ENCODE data around the gene KRT33B. TPM values are rescaled to one million over a fixed set of nuclear protein-coding genes. Genes with fewer than 3 reads are reported as not detected.
A peak's percentile ranks its signal among the peaks of the same experiment; 100 is the strongest.

KRT33B gene
- total and polyA plus RNA-seq, 2 of the 13 experiments (the other 11 are each of a cell fraction or from before 2014, with no cell fraction given) = not detected

GRCh38 chr17:41415833-41416335 is 46.3 kb upstream of the KRT33B start (continued):
- TF ChIP-seq FOXO4 (CRISPR knock-in tag; conservative IDR thresholded peaks at IDR 0.05) = no peak
- TF ChIP-seq NRL (CRISPR knock-in tag; IDR thresholded peaks at IDR 0.05; ENCODE audit: borderline replicate concordance) = no peak
- TF ChIP-seq BRD4 (CRISPR knock-in tag; IDR thresholded peaks at IDR 0.05) = no peak
- no peak for TF ChIP-seq ZNF367 (CRISPR knock-in tag; IDR thresholded peaks at IDR 0.05; ENCODE audit: borderline replicate concordance)
- no peak for TF ChIP-seq ZNF460 (CRISPR knock-in tag; IDR thresholded peaks at IDR 0.05; ENCODE audit: borderline replicate concordance)
- TF ChIP-seq HDAC2 (CRISPR knock-in tag; IDR thresholded peaks at IDR 0.05) = peak; percentile 65; the same call in 1 of the 2 replicates
- TF ChIP-seq HNRNPK (IDR thresholded peaks at IDR 0.05; ENCODE audit: low read depth, low read length, poor library complexity, severe bottlenecking) = no peak
- no peak for TF ChIP-seq DNMT1 (CRISPR knock-in tag; IDR thresholded peaks at IDR 0.05)
- TF ChIP-seq ZNF607 (CRISPR knock-in tag; IDR thresholded peaks at IDR 0.05; ENCODE audit: borderline replicate concordance) = no peak; the same call in 1 of the 2 replicates
- TF ChIP-seq ZNF382 (CRISPR knock-in tag; IDR thresholded peaks at IDR 0.05; ENCODE audit: borderline replicate concordance) = no peak
- no peak for TF ChIP-seq ETV6 (CRISPR knock-in tag; conservative IDR thresholded peaks at IDR 0.05)
- no peak for TF ChIP-seq SYNCRIP (IDR thresholded peaks at IDR 0.05; ENCODE audit: insufficient read depth, low read depth, low read length)
- no peak for TF ChIP-seq NBN (conservative IDR thresholded peaks at IDR 0.05)
- TF ChIP-seq ZNF703 (CRISPR knock-in tag; IDR thresholded peaks at IDR 0.05; ENCODE audit: borderline replicate concordance) = no peak
- TF ChIP-seq ZFP82 (CRISPR knock-in tag; IDR thresholded peaks at IDR 0.05; ENCODE audit: borderline replicate concordance) = no peak
- no peak for TF ChIP-seq ZNF674 (CRISPR knock-in tag; IDR thresholded peaks at IDR 0.05; ENCODE audit: low read depth)
- no peak for TF ChIP-seq ZNF619 (CRISPR knock-in tag; IDR thresholded peaks at IDR 0.05)
- TF ChIP-seq PAF1 (CRISPR knock-in tag; IDR thresholded peaks at IDR 0.05) = no peak
- no peak for TF ChIP-seq MEIS2 (CRISPR knock-in tag; IDR thresholded peaks at IDR 0.05)
- TF ChIP-seq FOXK1 (CRISPR knock-in tag; IDR thresholded peaks at IDR 0.05; ENCODE audit: borderline replicate concordance, low read depth) = 0 out of 2 replicates have a peak, but pooled peaks have one; percentile 20
- no peak for TF ChIP-seq GPBP1L1 (CRISPR knock-in tag; IDR thresholded peaks at IDR 0.05)
- no peak for TF ChIP-seq ZNF136 (CRISPR knock-in tag; IDR thresholded peaks at IDR 0.05; ENCODE audit: low read depth)
- TF ChIP-seq ZNF414 (CRISPR knock-in tag; IDR thresholded peaks at IDR 0.05) = 0 out of 2 replicates have a peak, but pooled peaks have one; percentile 80
- TF ChIP-seq RBFOX2 (IDR thresholded peaks at IDR 0.05; ENCODE audit: low read depth, low read length) = no peak
- no peak for TF ChIP-seq HNRNPUL1 (IDR thresholded peaks at IDR 0.05; ENCODE audit: low read depth, low read length)
- TF ChIP-seq ETV5 (CRISPR knock-in tag; IDR thresholded peaks at IDR 0.05; ENCODE audit: borderline replicate concordance) = peak; percentile 45; the same call in 1 of the 2 replicates
- TF ChIP-seq ZNF121 (CRISPR knock-in tag; IDR thresholded peaks at IDR 0.05) = peak; percentile 85
- TF ChIP-seq FOXK2 (IDR thresholded peaks at IDR 0.05) = no peak
- no peak for TF ChIP-seq SCMH1 (CRISPR knock-in tag; IDR thresholded peaks at IDR 0.05; ENCODE audit: borderline replicate concordance)
